ENCODE data around the gene IQGAP2.
"Not testable (repeated sequence)": the region's sequence is repeated elsewhere in the genome, so short reads cannot be mapped to it uniquely, and the experiment has no call there.

- TF ChIP-seq BHLHE40 (IDR thresholded peaks at IDR 0.05; ENCODE audit: borderline replicate concordance); ZNF384 (IDR thresholded peaks at IDR 0.05); FOXK2 (IDR thresholded peaks at IDR 0.05); L3MBTL2 (conservative IDR thresholded peaks at IDR 0.05); CTBP1 (IDR thresholded peaks at IDR 0.05; ENCODE audit: borderline replicate concordance); FOXM1 (IDR thresholded peaks at IDR 0.05; ENCODE audit: borderline replicate concordance); ARNT (IDR thresholded peaks at IDR 0.05): not testable (repeated sequence)
Measured at GRCh38 chr5:76550881-76551280, 147.8 kb downstream of the IQGAP2 start.
